ENCODE measurements around the gene SULT1A3.
"Not testable (repeated sequence)": the region's sequence is repeated elsewhere in the genome, so short reads cannot be mapped to it uniquely, and the experiment has no call there.

GRCh38 chr16:30207063-30207704, 8.1 kb downstream of the SULT1A3 start:
- not testable (repeated sequence) for TF ChIP-seq CTCF (IDR thresholded peaks at IDR 0.05); POLR2A (IDR thresholded peaks at IDR 0.05; ENCODE audit: low read length); SMC3 (IDR thresholded peaks at IDR 0.05); MAX (IDR thresholded peaks at IDR 0.05); EP300 (IDR thresholded peaks at IDR 0.05); ZC3H11A (IDR thresholded peaks at IDR 0.05); KDM5A (IDR thresholded peaks at IDR 0.05); E2F6 (IDR thresholded peaks at IDR 0.05; ENCODE audit: borderline replicate concordance, low read depth); CEBPB (IDR thresholded peaks at IDR 0.05); NPAS2 (CRISPR knock-in tag; IDR thresholded peaks at IDR 0.05; ENCODE audit: borderline replicate concordance); EHMT2 (IDR thresholded peaks at IDR 0.05; ENCODE audit: low read depth); NR3C1 (IDR thresholded peaks at IDR 0.05); POLR2AphosphoS2 (conservative IDR thresholded peaks at IDR 0.05; ENCODE audit: low read length); RCOR1 (IDR thresholded peaks at IDR 0.05; ENCODE audit: low read depth, low read length)

Measured in A549 (cell line).